Liver (tissue), 9 donors: ENCODE measurements around the gene TSHZ2. TPM values are rescaled to one million over a fixed set of nuclear protein-coding genes. Genes with fewer than 3 reads are reported as not detected.

Experiments
- DNase-seq: peaks from one replicate; pipeline ENCODE4 v3.0.0-alpha.2; 2017; ENCODE audit warnings: low spot score
- H3K27ac ChIP-seq, 2 donors: one replicate each; pipeline ENCODE4 v1.7.0; 2013; ENCODE audit warnings: inconsistent platforms in 2 of 2, low read length in 2 of 2, control low read depth in 1 of 2, low read depth in 1 of 2, mild to moderate bottlenecking in 1 of 2
- H3K27me3 ChIP-seq, 4 donors: one replicate each; pipeline versions ENCODE4 v1.6.1 to v1.7.0; 2013; ENCODE audit warnings: low read length in 3 of 4, inconsistent platforms in 1 of 4, mild to moderate bottlenecking in 1 of 4, moderate library complexity in 1 of 4; ENCODE audit not compliant: control insufficient read depth in 4 of 4, insufficient read depth in 4 of 4
- H3K36me3 ChIP-seq, 4 donors: one replicate each; pipeline versions ENCODE4 v1.6.1 to v1.7.0; 2013; ENCODE audit warnings: low read length in 3 of 4, mild to moderate bottlenecking in 3 of 4, low read depth in 1 of 4, moderate library complexity in 1 of 4; ENCODE audit not compliant: control insufficient read depth in 4 of 4, insufficient read depth in 3 of 4
- H3K4me1 ChIP-seq, 4 donors: one replicate each; pipeline versions ENCODE4 v1.6.1 to v1.7.0; 2013; ENCODE audit warnings: low read length in 3 of 4, mild to moderate bottlenecking in 3 of 4, moderate library complexity in 1 of 4; ENCODE audit not compliant: control insufficient read depth in 4 of 4, insufficient read depth in 4 of 4
- H3K4me3 ChIP-seq, 3 donors: one replicate each; pipeline versions ENCODE4 v1.6.1 to v1.7.0; 2013; ENCODE audit warnings: low read length in 3 of 3, control low read depth in 1 of 3, low read depth in 1 of 3, mild to moderate bottlenecking in 1 of 3
- H3K9ac ChIP-seq, 2 donors: one replicate each; pipeline ENCODE4 v1.7.0; 2013; ENCODE audit warnings: low read length in 2 of 2, mild to moderate bottlenecking in 2 of 2, moderate library complexity in 2 of 2, control low read depth in 1 of 2, low read depth in 1 of 2
- H3K9me3 ChIP-seq, 4 donors: one replicate each; pipeline versions ENCODE4 v1.6.1 to v1.7.0; 2013; ENCODE audit warnings: low read length in 3 of 4; ENCODE audit not compliant: control insufficient read depth in 4 of 4
- CTCF ChIP-seq: fragments of 150-350 bp; IDR thresholded peaks from 2 replicates; pipeline ENCODE4 v1.5.1; 2017; ENCODE audit warnings: improper control_type of control experiment, low read depth, low read length; ENCODE audit not compliant: missing input control
- EGR1 ChIP-seq, 2 donors: IDR thresholded peaks; 2 replicates each; pipeline ENCODE4 v1.6.1; 2016 to 2018; ENCODE audit warnings: antibody characterized with exemption in 2 of 2, low read depth in 2 of 2
- GABPA ChIP-seq, 2 donors: IDR thresholded peaks in 1 of 2; conservative IDR thresholded peaks in 1 of 2; 2 replicates each; pipeline ENCODE4 v1.6.1; 2016; ENCODE audit warnings: antibody characterized with exemption in 2 of 2, mild to moderate bottlenecking in 1 of 2, moderate library complexity in 1 of 2
- HNF4A ChIP-seq, 2 donors: conservative IDR thresholded peaks; 2 replicates each; pipeline ENCODE4 v1.6.1; 2016; ENCODE audit warnings: antibody characterized with exemption in 2 of 2, mild to moderate bottlenecking in 2 of 2
- HNF4G ChIP-seq: IDR thresholded peaks from 2 replicates; pipeline ENCODE4 v1.6.1; 2016; ENCODE audit warnings: antibody characterized with exemption
- JUND ChIP-seq, 2 donors: IDR thresholded peaks; 2 replicates each; pipeline ENCODE4 v1.6.1; 2016; ENCODE audit warnings: antibody characterized with exemption in 2 of 2
- MAX ChIP-seq: IDR thresholded peaks from 2 replicates; pipeline ENCODE4 v1.6.1; 2016; ENCODE audit warnings: antibody characterized with exemption
- NR2F2 ChIP-seq: IDR thresholded peaks from 2 replicates; pipeline ENCODE4 v1.6.1; 2016; ENCODE audit warnings: antibody characterized with exemption
- RAD21 ChIP-seq, 2 donors: IDR thresholded peaks; 2 replicates each; pipeline ENCODE4 v1.6.1; 2016; ENCODE audit warnings: antibody characterized with exemption in 2 of 2, mild to moderate bottlenecking in 2 of 2
- REST ChIP-seq: IDR thresholded peaks from 2 replicates; pipeline ENCODE4 v1.6.1; 2016; ENCODE audit warnings: antibody characterized with exemption, mild to moderate bottlenecking
- RXRA ChIP-seq, 2 donors: IDR thresholded peaks; 2 replicates each; pipeline ENCODE4 v1.6.1; 2017 to 2018; ENCODE audit warnings: antibody characterized with exemption in 2 of 2, mild to moderate bottlenecking in 1 of 2
- SP1 ChIP-seq: IDR thresholded peaks from 2 replicates; pipeline ENCODE4 v1.6.1; 2018; ENCODE audit warnings: antibody characterized with exemption, mild to moderate bottlenecking
- TAF1 ChIP-seq: conservative IDR thresholded peaks from 2 replicates; pipeline ENCODE4 v1.6.1; 2016; ENCODE audit warnings: antibody characterized with exemption, mild to moderate bottlenecking
- YY1 ChIP-seq: IDR thresholded peaks from 2 replicates; pipeline ENCODE4 v1.6.1; 2016; ENCODE audit warnings: antibody characterized with exemption, mild to moderate bottlenecking
- ZBTB33 ChIP-seq: IDR thresholded peaks from 2 replicates; pipeline ENCODE4 v1.6.1; 2016; ENCODE audit warnings: antibody characterized with exemption
- WGBS: extraction: QIAGEN DNeasy Blood & Tissue Kit; methylation state at CpG from one replicate; pipeline ENCODE4 v1.1.7; 2013; 5-methylcytosine and 5-hydroxymethylcytosine counted together
- polyA plus RNA-seq, 2 donors: library from polyadenylated mRNA; stranded (reverse) in 1 of 2; unstranded in 1 of 2; fragments of 200-250 nt in 1 of 2; fragments of >200 nt in 1 of 2; fragmentation: Nextera tagmentation in 1 of 2; extraction: Ambion mirVana in 1 of 2; gene quantifications; one replicate each; pipeline versions ENCODE4 v1.2.1 to v1.2.3, GENCODE V29; 2013 to 2015
- total RNA-seq, 2 donors: library from RNA; depleted of rRNA; stranded (reverse); fragments of >200 nt; gene quantifications; one replicate each; pipeline ENCODE4 v1.2.3, GENCODE V29; 2014
- donor health status: healthy.
- donor health status: healthy.
- donor health status: healthy.
- donor health status: healthy.
- donor health status: healthy.

TSHZ2 gene
- total and polyA plus RNA-seq, 4 donors = 2.9 to 11.3 (median 7.8) TPM

GRCh38 chr20:53070224-53070623, 98.1 kb downstream of the TSHZ2 start:
- Histone ChIP-seq H3K9ac (peak overlapping the region in 1 of 2 donors; percentile 11), H3K27me3 (no peaks in the 10 kb centered on the region), H3K36me3 (no peaks in the 10 kb centered on the region), H3K4me3 (no peak overlapping the region), H3K9me3 (peaks cover 0 to 4% (median 0%) of the 10 kb centered on the region in 4 donors), H3K4me1 (peaks cover 4 to 13% (median 10%) of the 10 kb centered on the region in 4 donors), H3K27ac (peak overlapping the region; percentile 55 to 57)
- WGBS = 35% methylated on average over 4 of the region's 4 CpGs
- no peak for TF ChIP-seq MAX
- TF ChIP-seq RAD21 (IDR thresholded peaks at IDR 0.05) = peak in 1 of 2 donors; percentile 26
- no peak for TF ChIP-seq HNF4G
- TF ChIP-seq ZBTB33 = peak; percentile 50
- TF ChIP-seq RXRA (IDR thresholded peaks at IDR 0.05) = peak in 1 of 2 donors; percentile 55
- no peak for TF ChIP-seq SP1
- TF ChIP-seq YY1 = peak; percentile 9
- no peak for TF ChIP-seq HNF4A (conservative IDR thresholded peaks at IDR 0.05)
- peak; percentile 59 for TF ChIP-seq REST
- no peak for TF ChIP-seq CTCF
- TF ChIP-seq TAF1 = no peak
- peak in 1 of 2 donors; percentile 10 for TF ChIP-seq EGR1 (IDR thresholded peaks at IDR 0.05; ENCODE audit: low read depth in 2 of 2)
- peak in 1 of 2 donors; percentile 32 for TF ChIP-seq JUND (IDR thresholded peaks at IDR 0.05)
- TF ChIP-seq NR2F2 = no peak
- peak in 1 of 2 donors; percentile 9 for TF ChIP-seq GABPA (IDR thresholded peaks at IDR 0.05 in 1 of 2, conservative IDR thresholded peaks at IDR 0.05 in 1 of 2)
- DNase-seq = no peak
